SK-N-MC (cell line): ENCODE results near the gene FIBCD1.

ENCODE experiments used
- DNase-seq: peaks from one replicate; pipeline ENCODE4 v3.0.0-alpha.2; 2011; ENCODE audit warnings: low read depth, low spot score
- H3K27ac ChIP-seq: fragments of 200-600 bp; sonication (generic); 2 replicates; pipeline ENCODE4 v1.5.1; 2016; ENCODE audit warnings: mixed run types
- H3K36me3 ChIP-seq: fragments of 200-600 bp; sonication (generic); 2 replicates; pipeline ENCODE4 v1.6.1; 2017; ENCODE audit warnings: antibody characterized with exemption, low read length, mixed read lengths; ENCODE audit not compliant: insufficient read depth
- H3K4me3 ChIP-seq: fragments of 200-600 bp; sonication (generic); 2 replicates; pipeline ENCODE4 v1.5.1; 2016
- H3K9ac ChIP-seq: fragments of 200-600 bp; sonication (generic); 2 replicates; pipeline ENCODE4 v1.8.0; 2017; ENCODE audit warnings: mixed run types, mixed read lengths; ENCODE audit not compliant: insufficient read length
- H3K9me3 ChIP-seq: fragments of 200-600 bp; sonication (generic); 2 replicates; pipeline ENCODE4 v1.6.1; 2017; ENCODE audit warnings: low read depth, mild to moderate bottlenecking, antibody characterized with exemption, low read length, moderate library complexity, mixed read lengths
- EZH2 ChIP-seq: fragments of 200-600 bp; sonication (generic); IDR thresholded peaks from one replicate; pipeline ENCODE4 v1.6.1; 2017; ENCODE audit warnings: antibody characterized with exemption
- FOXP2 ChIP-seq: optimal IDR thresholded peaks from 2 replicates; pipeline ENCODE3; 2011; ENCODE audit warnings: mild to moderate bottlenecking, moderate library complexity; ENCODE audit not compliant: insufficient read depth; ENCODE audit errors: extremely low read length, control extremely low read depth
- POLR2AphosphoS5 ChIP-seq: IDR thresholded peaks from 2 replicates; pipeline ENCODE4 v1.6.1; 2012; ENCODE audit warnings: mild to moderate bottlenecking, low read depth, low read length, borderline replicate concordance

Gene FIBCD1

DNA sequence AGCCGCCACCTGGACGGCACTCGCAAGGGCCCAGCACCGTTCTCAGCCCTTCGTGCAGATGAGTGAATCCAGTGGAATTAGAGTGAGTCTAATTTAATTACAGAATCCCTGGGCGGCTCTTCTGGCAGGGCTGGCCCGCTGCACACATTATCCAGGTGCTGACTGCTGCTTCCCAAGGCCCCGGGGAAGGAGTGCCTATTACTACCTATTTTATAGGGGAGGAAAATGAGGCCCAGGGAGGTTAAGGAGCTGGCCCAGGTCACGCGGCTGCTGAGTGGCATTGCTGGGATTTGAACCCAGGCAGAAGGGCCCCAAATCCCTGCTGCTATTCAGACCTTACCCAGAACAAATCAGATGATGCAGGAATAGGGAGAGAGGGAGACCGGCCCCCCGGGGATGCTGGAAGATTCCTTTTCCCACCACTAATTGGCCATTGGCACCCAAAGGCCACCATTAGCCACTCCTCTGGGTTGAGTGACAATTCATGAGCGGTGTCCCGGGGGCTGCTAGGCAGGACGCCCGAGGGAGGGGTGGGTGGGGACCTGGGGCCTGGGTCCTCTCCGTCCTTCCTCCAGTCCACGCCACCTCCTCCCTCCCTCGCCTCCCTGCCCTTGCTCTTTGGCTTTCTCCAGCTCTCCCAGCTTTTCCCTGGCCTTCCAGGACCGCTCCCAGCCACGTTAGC, 32.2 kb downstream of the FIBCD1 start:
- Histone ChIP-seq H3K4me3 (no peak overlapping the region), H3K9ac (no peak overlapping the region), H3K36me3 (no peaks in the 10 kb centered on the region), H3K27ac (no peak overlapping the region), H3K9me3 (no peaks in the 10 kb centered on the region)
- DNase-seq: no peak
- TF ChIP-seq EZH2: no peak
- TF ChIP-seq FOXP2: no peak
- TF ChIP-seq POLR2AphosphoS5: no peak

DNA sequence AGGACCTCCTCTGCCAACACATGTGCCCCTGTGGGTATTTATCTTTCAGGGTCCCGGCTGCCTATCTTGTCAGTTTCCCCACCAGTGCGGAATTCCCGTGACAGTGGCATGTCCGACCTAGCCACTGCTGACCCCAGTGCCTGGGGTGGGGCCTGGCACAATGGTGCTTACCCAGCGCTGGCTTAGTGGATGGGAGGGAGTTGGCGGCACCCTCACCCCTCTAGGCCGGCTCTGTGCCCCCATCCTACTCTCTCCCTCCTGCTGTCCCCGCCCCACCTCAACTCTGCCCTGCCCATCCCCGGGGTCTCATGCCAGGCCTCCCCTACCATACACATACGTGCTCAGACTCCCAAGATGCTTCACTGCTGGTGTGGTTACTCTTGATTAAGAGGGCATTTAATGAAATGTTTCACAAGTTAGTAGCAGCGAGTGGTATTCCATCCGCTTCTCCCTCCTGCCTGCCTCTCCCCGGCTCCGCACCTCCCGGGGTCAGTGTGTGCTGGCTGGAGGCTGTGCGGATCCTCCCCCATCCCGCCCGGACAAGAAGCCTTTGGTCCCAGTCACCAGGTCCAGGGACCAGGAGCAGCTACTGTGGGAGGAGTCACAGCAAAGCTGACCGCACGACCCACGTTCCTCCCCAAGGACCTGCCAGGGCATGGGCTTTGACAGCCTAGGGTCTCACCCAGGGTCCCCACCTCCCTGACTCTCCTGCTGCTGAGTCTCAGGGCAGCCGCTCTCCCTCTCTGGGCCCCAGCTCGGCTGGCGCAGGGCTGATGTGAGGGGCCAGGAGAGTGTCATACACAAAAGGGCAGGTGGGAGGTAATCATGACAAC, 32.9 kb downstream of the FIBCD1 start:
- TF ChIP-seq FOXP2 (no peak), EZH2 (no peak), POLR2AphosphoS5 (no peak)
- no peaks in the 10 kb centered on the region for H3K36me3 ChIP-seq
- DNase-seq: no peak
- H3K9me3 ChIP-seq: no peaks in the 10 kb centered on the region
- no peak overlapping the region for H3K4me3 ChIP-seq
- no peak overlapping the region for H3K9ac ChIP-seq
- H3K27ac ChIP-seq: no peak overlapping the region

DNA sequence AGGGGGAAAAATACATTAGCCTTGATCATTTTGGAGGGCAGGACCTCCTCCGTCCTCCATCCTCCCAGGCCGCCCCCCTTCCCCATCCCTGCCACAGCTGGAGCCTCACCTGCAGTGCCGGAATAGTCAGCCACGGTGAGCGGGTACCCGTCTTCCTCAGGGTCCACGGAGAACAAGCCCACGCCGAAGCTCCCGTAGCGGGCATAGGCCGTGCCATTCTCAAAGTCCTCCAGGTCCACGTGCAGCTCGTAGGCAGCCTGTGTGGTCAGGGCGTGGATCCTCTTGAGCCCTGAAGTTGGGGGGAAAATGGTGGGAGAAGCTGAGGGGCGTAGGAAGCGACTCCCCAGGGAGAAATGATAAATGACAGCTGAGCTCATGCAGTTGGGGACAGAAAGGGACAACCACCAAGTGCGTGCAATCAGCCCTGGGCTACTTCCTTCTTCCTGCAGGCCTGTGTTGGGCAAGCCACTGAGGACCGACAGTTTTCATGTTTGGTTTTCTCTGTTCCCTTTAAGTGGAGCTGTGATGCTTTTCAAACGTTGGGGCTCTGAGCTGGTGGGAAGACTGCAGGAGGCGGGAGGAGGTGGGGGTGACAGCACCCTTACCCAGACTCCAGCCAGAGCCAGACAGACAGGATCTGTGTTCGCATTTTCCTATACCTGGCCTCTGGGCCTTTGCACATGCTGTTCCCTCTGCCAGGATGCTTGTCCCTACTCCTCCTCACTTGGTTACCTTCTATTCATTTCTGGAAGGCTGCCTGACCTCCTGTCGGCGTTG, 33.7 kb downstream of the FIBCD1 start:
- H3K36me3 ChIP-seq: no peaks in the 10 kb centered on the region
- no peak overlapping the region for H3K4me3 ChIP-seq
- no peak for DNase-seq
- no peak overlapping the region for H3K9ac ChIP-seq
- no peak overlapping the region for H3K27ac ChIP-seq
- no peak for TF ChIP-seq EZH2
- H3K9me3 ChIP-seq: no peaks in the 10 kb centered on the region

DNA sequence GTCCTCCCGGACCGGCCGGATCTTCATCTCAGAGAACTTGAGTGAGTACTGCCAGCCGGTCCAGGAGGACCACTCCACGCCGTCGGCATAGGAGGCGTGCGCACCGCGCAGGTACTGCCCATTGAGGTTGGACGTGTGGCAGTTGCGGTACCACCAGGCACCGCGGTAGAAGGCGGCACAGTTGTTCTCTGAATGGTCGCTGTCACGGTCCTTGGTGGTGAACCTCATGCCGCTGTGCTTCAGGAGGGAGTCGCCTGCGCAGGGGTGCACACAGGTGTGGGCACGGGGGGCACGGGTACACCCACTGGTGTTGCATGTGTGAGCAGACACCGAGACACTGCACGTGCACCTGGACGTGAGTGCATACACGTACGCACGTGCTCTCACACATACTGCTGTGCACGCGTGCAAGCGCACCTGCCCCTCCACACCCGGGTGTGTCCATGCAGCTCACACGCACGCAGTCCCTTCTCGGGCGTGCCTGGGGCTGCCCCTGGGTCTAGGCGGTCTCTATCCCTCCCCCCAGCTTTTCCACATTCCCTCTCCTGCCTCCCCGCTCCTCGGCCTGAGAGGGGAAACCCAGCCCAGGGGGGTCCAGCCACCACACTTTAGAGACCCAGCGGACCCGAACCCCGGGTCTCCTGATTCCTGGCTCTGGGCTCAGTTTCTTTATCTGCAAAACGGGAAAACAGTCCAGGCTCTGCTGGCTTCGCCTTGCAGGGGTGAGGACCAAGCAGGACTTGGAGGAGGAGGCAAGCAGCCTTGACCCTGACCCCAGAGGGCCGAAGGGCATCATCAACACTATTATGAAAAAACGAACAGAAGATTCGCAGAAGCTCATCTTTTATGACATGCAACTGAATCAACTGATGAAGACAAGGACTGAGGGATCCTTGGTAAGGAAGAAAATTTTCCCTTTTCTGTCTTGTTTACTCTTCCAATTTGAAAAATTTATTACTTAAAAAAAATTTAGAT, 34.7 kb downstream of the FIBCD1 start:
- TF ChIP-seq FOXP2: no peak
- no peak for TF ChIP-seq EZH2
- no peak for TF ChIP-seq POLR2AphosphoS5
- H3K9me3 ChIP-seq: no peaks in the 10 kb centered on the region
- no peak overlapping the region for H3K9ac ChIP-seq
- H3K36me3 ChIP-seq: no peaks in the 10 kb centered on the region
- no peak overlapping the region for H3K4me3 ChIP-seq
- no peak overlapping the region for H3K27ac ChIP-seq
- no peak for DNase-seq

DNA sequence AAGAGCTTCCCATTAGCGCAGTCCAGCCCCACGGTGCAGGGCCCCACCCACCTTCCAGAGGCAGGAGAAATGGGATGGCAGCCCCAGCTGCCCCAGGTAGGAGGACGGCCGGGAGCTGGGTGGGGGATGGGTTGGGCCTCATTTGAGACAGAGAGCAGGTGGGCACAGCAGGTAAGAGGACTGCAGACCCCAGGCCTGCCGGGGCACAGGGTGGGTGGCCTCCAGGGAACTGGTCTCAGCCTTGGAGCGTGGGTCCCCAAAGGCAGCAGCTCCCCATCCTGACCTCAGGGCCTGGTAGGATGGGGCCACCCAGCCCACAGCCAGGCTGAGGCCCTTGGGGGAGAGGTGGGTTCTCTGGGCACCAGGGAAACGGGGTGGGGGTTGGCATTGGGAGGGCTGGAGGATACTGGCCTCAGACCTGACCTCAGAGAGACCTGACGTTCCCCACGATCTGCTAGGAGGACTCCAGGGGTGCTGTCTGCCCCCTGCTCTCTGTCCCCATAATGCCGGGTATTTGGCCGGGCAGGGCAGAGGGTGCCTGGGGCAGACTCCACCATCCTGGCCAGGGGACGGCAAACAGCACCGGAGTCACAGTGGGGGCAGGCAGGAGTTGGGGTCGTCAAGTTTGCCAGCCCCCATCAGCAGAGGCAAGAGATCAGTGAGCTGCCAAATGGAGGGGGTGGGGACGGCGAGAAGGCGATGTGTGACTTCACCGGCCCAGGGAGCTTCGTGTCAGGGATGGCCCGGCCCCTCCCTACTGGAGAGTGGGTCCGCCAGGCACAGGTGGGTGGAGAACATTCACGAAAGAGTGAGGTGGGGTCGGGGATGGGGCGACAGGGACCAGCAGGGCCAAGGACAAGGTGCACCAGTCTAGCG, 35.6 kb downstream of the FIBCD1 start:
- Histone ChIP-seq H3K27ac (no peak overlapping the region), H3K36me3 (no peaks in the 10 kb centered on the region), H3K4me3 (no peak overlapping the region), H3K9me3 (no peaks in the 10 kb centered on the region), H3K9ac (no peak overlapping the region)
- no peak for TF ChIP-seq EZH2
- TF ChIP-seq POLR2AphosphoS5: no peak
- no peak for TF ChIP-seq FOXP2
- no peak for DNase-seq

- Histone ChIP-seq H3K9ac (no peak overlapping the region), H3K4me3 (no peak overlapping the region), H3K27ac (no peak overlapping the region), H3K36me3 (no peaks in the 10 kb centered on the region), H3K9me3 (no peaks in the 10 kb centered on the region)
- no peak for TF ChIP-seq POLR2AphosphoS5
- no peak for TF ChIP-seq FOXP2
- no peak for TF ChIP-seq EZH2
- DNase-seq: no peak
Observed at GRCh38 chr9:130902204-130903185, 36.6 kb downstream of the FIBCD1 start.
